HG03175 (cell line): ENCODE data around the gene TTLL10.
A peak's percentile ranks its signal among the peaks of the same experiment; 100 is the strongest.
"Not testable (repeated sequence)": the region's sequence is repeated elsewhere in the genome, so short reads cannot be mapped to it uniquely, and the experiment has no call there.

Source experiments
- ATAC-seq: cut with Tn5 transposase; IDR thresholded peaks from one replicate; pipeline ENCODE4 v1.9.1; 2021; ENCODE audit warnings: mild to moderate bottlenecking, moderate library complexity; ENCODE audit not compliant: unreplicated experiment

Gene TTLL10

DNA sequence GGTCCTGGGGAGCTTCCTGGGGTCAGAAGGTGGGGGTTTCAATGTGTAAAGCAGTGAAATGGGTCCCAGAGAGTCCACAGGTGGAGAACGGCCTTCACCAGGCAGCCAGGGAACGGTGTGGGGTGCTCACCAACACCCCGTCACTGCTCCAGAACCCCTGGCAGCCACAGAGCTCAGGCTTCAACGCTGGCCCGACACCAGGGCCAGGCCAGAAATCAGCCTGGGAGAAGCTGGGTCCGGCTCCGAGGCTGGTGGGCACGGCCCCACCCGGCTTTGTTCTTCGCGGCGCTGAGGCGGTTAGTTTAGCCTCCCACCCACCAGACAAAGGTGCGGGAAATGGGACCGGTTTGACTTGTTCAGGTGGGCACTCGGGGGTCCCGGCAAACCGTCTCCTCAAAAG is 33.0 kb upstream of the TTLL10 start:
- ATAC-seq: no peak

DNA sequence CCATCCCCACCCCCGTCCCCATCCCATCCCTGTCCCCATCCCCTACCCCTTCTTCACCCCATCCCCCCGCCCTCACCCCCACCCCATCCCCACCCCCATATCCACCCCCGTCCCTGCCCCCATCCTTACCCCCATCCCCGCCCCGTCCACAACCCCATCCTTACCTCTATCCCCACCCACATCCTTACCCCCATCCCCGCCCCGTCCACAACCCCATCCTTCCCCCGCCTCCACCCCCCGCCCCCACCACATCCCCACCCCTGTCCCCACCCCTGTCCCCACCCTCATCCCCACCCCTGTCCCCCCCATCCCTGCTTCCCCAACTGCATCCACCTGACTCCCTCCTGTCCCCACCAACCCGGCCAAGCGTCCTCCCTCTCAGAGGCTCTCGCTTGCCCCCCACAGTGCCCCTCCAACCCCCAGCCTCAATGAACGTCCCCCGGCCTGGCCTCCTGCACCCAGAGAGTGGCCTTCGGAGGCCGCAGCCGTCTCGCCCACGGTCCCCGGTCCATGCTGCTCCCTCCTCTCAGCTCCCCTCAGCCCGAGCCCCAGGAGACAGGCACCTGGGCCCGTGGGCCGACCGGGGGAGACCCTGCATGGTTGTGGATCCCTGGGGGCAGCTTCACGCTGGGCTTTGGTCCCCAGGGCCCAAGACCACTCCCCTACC is 32.3 kb upstream of the TTLL10 start:
- ATAC-seq: no peak

DNA sequence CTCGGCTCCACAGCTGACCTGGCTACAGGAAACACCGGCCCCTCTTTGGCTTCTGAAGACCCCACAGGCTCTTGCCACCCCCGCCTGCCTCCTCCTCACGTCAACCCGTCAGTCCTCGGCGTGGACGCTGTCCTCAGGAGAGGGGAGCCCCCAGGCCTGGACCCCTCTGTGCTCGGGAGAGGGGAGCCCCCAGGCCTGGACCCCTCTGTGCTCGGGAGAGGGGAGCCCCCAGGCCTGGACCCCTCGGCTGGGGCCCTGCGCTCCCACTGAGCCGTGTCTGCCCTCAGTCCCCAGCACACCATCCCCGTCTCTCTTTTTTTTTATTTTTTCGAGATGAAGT is 31.8 kb upstream of the TTLL10 start:
- no peak for ATAC-seq

DNA sequence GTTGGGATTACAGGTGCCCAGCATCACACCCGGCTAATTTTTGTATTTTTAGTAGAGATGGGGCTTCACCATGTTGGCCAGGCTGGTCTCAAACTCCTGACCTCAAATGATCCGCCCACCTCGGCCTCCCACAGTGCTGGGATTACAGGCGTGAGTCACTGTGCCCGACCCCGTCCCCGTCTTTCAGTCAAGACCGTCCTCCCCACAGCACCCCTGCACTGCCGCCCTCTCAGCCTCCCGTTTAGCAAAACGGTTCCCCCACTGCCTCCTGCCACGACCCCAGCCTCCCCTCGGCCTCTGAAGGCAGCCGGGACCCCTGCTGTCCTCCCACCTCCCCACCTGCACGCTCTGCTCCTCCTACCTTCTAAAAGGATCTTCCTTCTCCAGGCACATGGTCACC is 31.3 kb upstream of the TTLL10 start:
- ATAC-seq: not testable (repeated sequence)

- no peak for ATAC-seq
These were observed 30.8 kb upstream of the TTLL10 start for GRCh38 chr1:1142844-1143243.

DNA sequence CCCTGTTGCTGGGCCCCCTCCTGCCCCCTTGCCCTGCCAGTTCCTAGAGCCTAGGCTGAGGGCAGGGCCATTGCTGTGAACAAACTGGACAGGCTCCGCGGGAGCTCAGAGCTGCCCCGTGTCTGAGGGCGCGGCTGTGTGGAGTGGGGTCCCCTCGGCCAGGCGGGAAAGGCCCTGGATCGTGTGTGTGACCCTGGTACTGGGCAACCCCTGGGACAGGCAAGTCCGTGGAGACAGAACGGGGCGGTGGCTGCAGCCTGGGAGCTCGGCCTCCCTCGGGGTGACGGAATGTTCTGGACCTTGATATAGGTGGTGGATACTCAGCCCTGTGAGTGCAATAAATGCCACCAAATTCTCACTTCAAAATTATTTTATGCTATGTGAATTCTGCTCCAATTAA is 30.0 kb upstream of the TTLL10 start:
- no peak for ATAC-seq

GRCh38 chr1:1144122-1144842 is 29.4 kb upstream of the TTLL10 start:
- peak; percentile 64 for ATAC-seq

- no peak for ATAC-seq
These were observed 28.7 kb upstream of the TTLL10 start for GRCh38 chr1:1144843-1145546.

GRCh38 chr1:1145547-1145914 is 28.1 kb upstream of the TTLL10 start:
- no peak for ATAC-seq

GRCh38 chr1:1146026-1146425 is 27.7 kb upstream of the TTLL10 start:
- ATAC-seq: no peak

GRCh38 chr1:1146596-1146995 is 27.1 kb upstream of the TTLL10 start:
- ATAC-seq: no peak

GRCh38 chr1:1148061-1148460 is 25.6 kb upstream of the TTLL10 start:
- ATAC-seq: no peak

DNA sequence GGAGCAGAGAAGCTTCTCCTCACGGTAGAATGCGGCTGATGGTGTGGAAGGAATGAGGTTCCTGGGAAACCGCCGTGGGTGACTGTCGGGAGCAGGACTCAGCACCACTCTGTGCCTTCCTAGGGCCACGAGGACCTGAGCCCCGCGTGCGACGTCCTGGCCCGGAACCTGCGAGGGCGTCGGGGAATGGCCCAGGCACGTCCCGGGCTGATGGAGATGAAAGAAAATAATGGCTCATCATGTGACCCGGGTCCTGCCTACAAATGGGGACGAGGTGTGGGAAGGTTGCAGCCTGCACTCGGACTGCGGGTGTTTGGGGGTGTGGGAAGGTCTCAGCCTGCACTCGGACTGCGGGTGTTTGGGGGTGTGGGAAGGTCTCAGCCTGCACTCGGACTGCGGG is 25.1 kb upstream of the TTLL10 start:
- no peak for ATAC-seq

- no peak for ATAC-seq
These were observed 24.3 kb upstream of the TTLL10 start for GRCh38 chr1:1149416-1149815.

DNA sequence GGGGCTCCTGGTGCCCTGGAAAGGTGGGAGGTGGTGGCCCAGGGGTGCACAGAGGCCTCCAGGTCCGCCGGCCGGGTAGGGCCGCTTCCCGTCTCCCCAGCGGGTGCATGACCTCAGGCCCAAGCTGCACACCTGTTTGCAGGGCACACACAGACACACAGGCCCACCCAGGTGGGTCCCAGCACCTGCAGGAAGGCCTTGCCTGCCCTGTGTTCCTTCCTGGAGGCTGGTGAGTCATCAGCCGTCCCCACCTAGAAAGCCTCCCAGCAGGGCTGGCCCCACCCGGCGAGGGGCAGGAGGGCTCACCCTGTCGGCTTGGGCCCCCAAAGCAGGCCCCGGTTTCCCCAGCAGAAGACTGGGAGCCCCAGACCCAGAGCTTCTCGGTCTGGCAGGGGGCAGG is 23.6 kb upstream of the TTLL10 start:
- no peak for ATAC-seq

DNA sequence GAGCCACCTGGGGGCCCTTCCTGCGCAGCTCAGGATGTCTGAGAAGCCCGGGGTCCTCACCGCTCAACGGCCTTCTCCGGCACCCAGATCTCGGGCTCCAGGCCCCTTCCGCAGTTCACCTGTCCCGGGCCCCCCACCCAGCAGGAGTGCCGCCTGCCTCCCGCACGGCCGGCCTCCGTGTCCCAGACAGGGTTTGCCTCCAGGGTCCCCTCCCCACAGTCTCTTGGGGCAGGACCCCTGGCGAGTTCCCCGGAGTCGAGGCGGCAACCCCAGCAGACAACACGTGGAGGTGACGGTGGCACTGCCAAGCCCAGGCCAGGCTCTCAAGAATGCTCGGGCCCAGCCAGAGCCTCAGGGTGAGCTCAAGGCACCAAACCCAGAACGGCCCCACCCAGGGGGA is 22.4 kb upstream of the TTLL10 start:
- ATAC-seq: no peak

GRCh38 chr1:1152431-1152830 is 21.2 kb upstream of the TTLL10 start:
- ATAC-seq: not testable (repeated sequence)

GRCh38 chr1:1153215-1153614 is 20.5 kb upstream of the TTLL10 start:
- ATAC-seq: not testable (repeated sequence)

- no peak for ATAC-seq
These were observed 19.8 kb upstream of the TTLL10 start for GRCh38 chr1:1153874-1154273.

- ATAC-seq: no peak
These were observed 18.4 kb upstream of the TTLL10 start for GRCh38 chr1:1155258-1155657.

DNA sequence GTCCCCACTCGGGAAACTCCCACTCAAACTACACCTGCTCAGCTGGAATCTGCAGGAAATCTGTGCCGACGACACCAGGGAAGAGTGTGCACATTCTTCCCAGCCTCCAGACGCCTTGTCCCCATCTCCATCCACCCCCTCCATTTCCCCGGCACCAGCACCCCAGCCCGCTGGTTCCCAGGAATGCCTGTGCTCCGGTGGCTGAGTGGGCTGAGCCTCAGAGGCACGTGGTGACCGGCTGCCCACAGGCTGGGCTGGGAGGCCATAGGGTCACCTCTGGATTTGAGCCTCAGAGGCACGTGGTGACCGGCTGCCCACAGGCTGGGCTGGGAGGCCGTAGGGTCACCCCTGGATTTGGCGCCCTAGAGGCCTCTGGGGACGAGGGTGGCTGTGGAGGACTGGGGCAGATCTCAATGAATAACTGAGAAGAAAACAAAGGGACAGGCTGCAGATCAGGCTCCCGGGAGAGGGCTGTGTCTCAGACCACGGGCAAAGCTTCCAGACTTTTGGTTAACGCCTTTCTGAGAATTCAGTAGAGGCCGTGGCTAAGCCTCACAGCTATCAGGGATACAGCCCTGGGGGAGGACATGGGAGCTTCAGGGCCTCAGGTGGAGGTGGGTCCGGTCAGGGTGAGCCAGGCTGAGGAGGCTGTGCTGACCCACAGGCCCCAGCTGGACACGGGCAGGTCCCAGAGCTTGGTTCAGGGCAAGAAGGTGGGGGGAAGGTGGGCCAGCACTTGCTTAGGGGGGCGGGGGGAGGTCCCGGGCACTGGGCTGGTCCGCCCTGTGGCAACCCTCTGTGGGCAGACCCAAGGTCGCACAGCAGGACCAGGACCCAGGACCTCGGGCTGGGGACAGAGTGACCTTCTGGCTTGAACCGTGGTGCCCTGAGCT is 17.3 kb upstream of the TTLL10 start:
- ATAC-seq: no peak
